Fibroblast of pulmonary artery (primary cell): ENCODE results near the gene ANKS1B.

Source experiments
- DNase-seq: peaks from one replicate; pipeline ENCODE4 v3.0.0-alpha.2; 2010; ENCODE audit warnings: low read depth
- H3K4me3 ChIP-seq: replicated peaks from 2 replicates; pipeline ENCODE4 v1.5.1; 2011; ENCODE audit warnings: low read depth, mild to moderate bottlenecking, control low read depth, low read length, moderate library complexity
- CTCF ChIP-seq: IDR thresholded peaks from 2 replicates; pipeline ENCODE4 v1.5.1; 2011; ENCODE audit warnings: mild to moderate bottlenecking, control low read depth, low read length, inconsistent platforms; ENCODE audit errors: missing control alignments

Gene ANKS1B

GRCh38 chr12:98701166-98701565 lies 1283.6 kb downstream of the ANKS1B start:
- H3K4me3 ChIP-seq = no peak overlapping the region

GRCh38 chr12:98699586-98699985 lies 1285.2 kb downstream of the ANKS1B start:
- peak; percentile 92 for DNase-seq
- no peak for TF ChIP-seq CTCF
- H3K4me3 ChIP-seq = no peak overlapping the region

More at GRCh38 chr12:98701166-98701565, 1283.6 kb downstream of the ANKS1B start:
- no peak for TF ChIP-seq CTCF
- DNase-seq = no peak

GRCh38 chr12:98698603-98699463 lies 1285.9 kb downstream of the ANKS1B start:
- peak; percentile 80 for DNase-seq
- peak; percentile 78 for TF ChIP-seq CTCF
- no peak overlapping the region for H3K4me3 ChIP-seq

GRCh38 chr12:98697209-98697608 lies 1287.5 kb downstream of the ANKS1B start:
- no peak for DNase-seq
- TF ChIP-seq CTCF = no peak
- no peak overlapping the region for H3K4me3 ChIP-seq

GRCh38 chr12:98696036-98696646 lies 1288.6 kb downstream of the ANKS1B start:
- no peak for TF ChIP-seq CTCF
- DNase-seq = no peak
- no peak overlapping the region for H3K4me3 ChIP-seq

- no peak for DNase-seq
- no peak overlapping the region for H3K4me3 ChIP-seq
- no peak for TF ChIP-seq CTCF
Measured at GRCh38 chr12:98691351-98691750, 1293.4 kb downstream of the ANKS1B start.
